ENCODE measurements around the gene PARVB. TPM values are rescaled to one million over a fixed set of nuclear protein-coding genes. Genes with fewer than 3 reads are reported as not detected.

Gene PARVB
- total RNA-seq, 1 experiment from 2014 or later = 85.3 TPM

DNA sequence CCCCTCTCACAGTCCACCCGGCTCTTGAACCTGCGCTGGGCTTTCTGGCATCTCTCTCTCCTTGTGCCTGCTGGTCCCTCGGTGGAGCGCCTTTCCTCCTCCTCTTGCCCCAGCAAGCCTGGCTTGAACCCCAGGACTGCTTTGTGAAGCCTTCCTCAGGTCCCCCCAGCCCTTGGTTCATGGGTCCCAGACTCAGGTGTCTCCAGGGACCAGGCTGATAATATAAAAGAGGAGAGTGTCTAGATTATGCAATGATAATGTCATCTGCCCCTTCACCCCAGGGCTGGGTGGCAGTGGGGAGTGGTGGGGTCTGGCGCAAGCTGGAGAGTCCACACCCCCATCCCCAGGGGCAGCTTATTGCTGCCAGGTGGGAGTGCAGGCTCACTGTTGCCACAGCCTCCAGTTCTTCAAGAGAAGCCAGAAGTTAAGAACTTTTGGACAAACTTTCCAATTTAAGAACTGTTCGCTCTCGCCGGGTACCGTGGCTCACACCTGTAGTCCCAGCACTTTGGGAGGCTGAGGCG lies 120.0 kb downstream of the PARVB start:
- no TSS peak for BruUV-seq (replicated peaks)
- Histone ChIP-seq H3K27ac (ENCODE audit: low read length) (no peak overlapping the region), H3K4me2 (ENCODE audit: low read length) (no peak overlapping the region), H3K9me3 (ENCODE audit: low read length) (no peaks in the 10 kb centered on the region), H3F3A (ENCODE audit: low read length, unreplicated experiment) (no peaks in the 10 kb centered on the region), H3K9ac (ENCODE audit: low read length) (no peak overlapping the region), H3K9me2 (replicated peaks; ENCODE audit: low read length) (no peaks in the 10 kb centered on the region), H3K79me2 (ENCODE audit: low read length) (no peaks in the 10 kb centered on the region), H3K4me1 (ENCODE audit: insufficient read depth, low read length) (no peaks in the 10 kb centered on the region), H3K27me3 (ENCODE audit: low read length) (no peaks in the 10 kb centered on the region), H2AFZ (ENCODE audit: low read length) (no peak overlapping the region), H4K20me1 (ENCODE audit: low read length) (no peaks in the 10 kb centered on the region), H3K4me3 (ENCODE audit: low read length) (no peak overlapping the region), H3K36me3 (ENCODE audit: low read depth, low read length) (no peaks in the 10 kb centered on the region)
- POLR2A ChIA-PET (ENCODE audit: unreplicated experiment) = no interaction called here
- TF ChIP-seq EZH2phosphoT487 (IDR thresholded peaks at IDR 0.05; ENCODE audit: borderline replicate concordance, low read length) = no peak
- no peak for TF ChIP-seq EZH2 (IDR thresholded peaks at IDR 0.05; ENCODE audit: low read length, unreplicated experiment)
- TF ChIP-seq, protein P1, sequence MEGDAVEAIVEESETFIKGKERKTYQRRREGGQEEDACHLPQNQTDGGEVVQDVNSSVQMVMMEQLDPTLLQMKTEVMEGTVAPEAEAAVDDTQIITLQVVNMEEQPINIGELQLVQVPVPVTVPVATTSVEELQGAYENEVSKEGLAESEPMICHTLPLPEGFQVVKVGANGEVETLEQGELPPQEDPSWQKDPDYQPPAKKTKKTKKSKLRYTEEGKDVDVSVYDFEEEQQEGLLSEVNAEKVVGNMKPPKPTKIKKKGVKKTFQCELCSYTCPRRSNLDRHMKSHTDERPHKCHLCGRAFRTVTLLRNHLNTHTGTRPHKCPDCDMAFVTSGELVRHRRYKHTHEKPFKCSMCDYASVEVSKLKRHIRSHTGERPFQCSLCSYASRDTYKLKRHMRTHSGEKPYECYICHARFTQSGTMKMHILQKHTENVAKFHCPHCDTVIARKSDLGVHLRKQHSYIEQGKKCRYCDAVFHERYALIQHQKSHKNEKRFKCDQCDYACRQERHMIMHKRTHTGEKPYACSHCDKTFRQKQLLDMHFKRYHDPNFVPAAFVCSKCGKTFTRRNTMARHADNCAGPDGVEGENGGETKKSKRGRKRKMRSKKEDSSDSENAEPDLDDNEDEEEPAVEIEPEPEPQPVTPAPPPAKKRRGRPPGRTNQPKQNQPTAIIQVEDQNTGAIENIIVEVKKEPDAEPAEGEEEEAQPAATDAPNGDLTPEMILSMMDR (conservative IDR thresholded peaks at IDR 0.05; ENCODE audit: low read depth, low read length) = no peak
- no peak for DNase-seq
- ATAC-seq = no peak
- intact Hi-C loops (cut with micrococcal nuclease) = no loop called here
- CTCF ChIA-PET = no interaction called here

DNA sequence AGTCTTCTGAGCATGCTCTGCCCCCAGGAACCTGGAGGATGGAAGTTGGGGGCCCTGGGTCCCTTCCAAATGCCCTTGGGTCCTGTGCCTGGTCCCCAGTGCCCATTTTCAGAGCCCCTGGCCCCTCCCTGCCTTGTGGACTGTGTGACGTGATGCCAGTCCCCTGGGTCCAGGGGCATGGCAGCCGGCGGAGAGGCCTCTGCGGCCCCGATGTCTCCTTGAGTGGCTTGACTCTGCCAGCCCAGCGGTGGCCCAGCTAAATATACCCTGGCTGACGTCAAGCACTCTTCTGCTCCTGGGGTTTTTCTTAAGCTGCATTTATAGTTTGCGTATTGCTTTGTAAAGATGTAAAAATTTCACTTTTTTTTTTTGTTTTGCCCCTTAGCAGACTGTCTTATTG lies 121.4 kb downstream of the PARVB start:
- Histone ChIP-seq H3K27me3 (ENCODE audit: low read length) (no peaks in the 10 kb centered on the region), H2AFZ (ENCODE audit: low read length) (no peak overlapping the region), H4K20me1 (ENCODE audit: low read length) (no peaks in the 10 kb centered on the region), H3K9me3 (ENCODE audit: low read length) (no peaks in the 10 kb centered on the region), H3F3A (ENCODE audit: low read length, unreplicated experiment) (no peaks in the 10 kb centered on the region), H3K9me2 (replicated peaks; ENCODE audit: low read length) (no peaks in the 10 kb centered on the region), H3K27ac (ENCODE audit: low read length) (no peak overlapping the region), H3K4me2 (ENCODE audit: low read length) (no peak overlapping the region), H3K4me3 (ENCODE audit: low read length) (no peak overlapping the region), H3K4me1 (ENCODE audit: insufficient read depth, low read length) (no peaks in the 10 kb centered on the region), H3K36me3 (ENCODE audit: low read depth, low read length) (no peaks in the 10 kb centered on the region), H3K9ac (ENCODE audit: low read length) (no peak overlapping the region), H3K79me2 (ENCODE audit: low read length) (no peaks in the 10 kb centered on the region)
- no peak for ATAC-seq
- BruUV-seq (replicated peaks) = no TSS peak
- CTCF ChIA-PET = no interaction called here
- POLR2A ChIA-PET (ENCODE audit: unreplicated experiment) = no interaction called here
- no peak for DNase-seq
- TF ChIP-seq EZH2 (IDR thresholded peaks at IDR 0.05; ENCODE audit: low read length, unreplicated experiment) = no peak
- no peak for TF ChIP-seq EZH2phosphoT487 (IDR thresholded peaks at IDR 0.05; ENCODE audit: borderline replicate concordance, low read length)
- TF ChIP-seq, protein P1 (conservative IDR thresholded peaks at IDR 0.05; ENCODE audit: low read depth, low read length) = no peak
- intact Hi-C loops (cut with micrococcal nuclease) = no loop called here

DNA sequence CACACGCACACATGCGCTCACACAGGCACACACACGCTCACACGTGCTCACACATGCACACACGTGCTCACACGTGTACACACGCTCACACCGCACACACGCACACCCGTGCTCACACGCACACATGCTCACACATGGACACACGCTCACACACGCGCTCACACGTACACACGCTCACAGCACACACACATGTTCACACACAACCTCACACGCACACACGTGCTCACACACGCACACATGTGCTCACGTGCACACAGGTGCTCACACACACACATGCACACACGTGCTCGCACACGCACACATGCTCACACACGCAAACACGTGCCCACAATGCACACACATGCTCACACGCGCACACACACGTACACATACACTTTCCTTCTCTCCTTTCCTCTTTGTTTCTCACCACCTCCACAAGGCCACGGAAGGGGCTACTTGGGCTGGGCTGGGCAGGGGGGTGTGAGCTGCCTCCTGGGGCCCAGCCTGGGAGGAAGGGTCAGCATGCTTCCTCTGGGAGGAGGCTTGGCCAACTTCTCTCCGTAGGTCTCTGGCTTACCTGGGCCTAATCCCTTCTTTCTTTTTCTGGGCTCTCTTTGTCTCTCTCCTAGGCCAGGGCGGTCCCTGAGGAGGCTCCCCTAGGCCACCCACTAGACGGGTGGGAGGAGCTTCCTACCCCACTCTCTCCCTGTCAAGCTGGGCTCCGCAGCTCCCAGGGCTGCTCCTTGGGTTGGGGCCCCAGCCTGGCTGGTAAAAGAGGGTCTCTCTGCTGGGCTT lies 122.2 kb downstream of the PARVB start:
- no TSS peak for BruUV-seq (replicated peaks)
- POLR2A ChIA-PET (ENCODE audit: unreplicated experiment) = no interaction called here

More for the DNA sequence above, 122.2 kb downstream of the PARVB start:
- no peaks in the 10 kb centered on the region for H3K9me3 ChIP-seq (ENCODE audit: low read length)
- TF ChIP-seq EZH2 (IDR thresholded peaks at IDR 0.05; ENCODE audit: low read length, unreplicated experiment) = no peak
- TF ChIP-seq, protein P1 (conservative IDR thresholded peaks at IDR 0.05; ENCODE audit: low read depth, low read length) = no peak
- no peak for TF ChIP-seq EZH2phosphoT487 (IDR thresholded peaks at IDR 0.05; ENCODE audit: borderline replicate concordance, low read length)
- CTCF ChIA-PET = no interaction called here
- H3F3A ChIP-seq (ENCODE audit: low read length, unreplicated experiment) = no peaks in the 10 kb centered on the region
- H3K79me2 ChIP-seq (ENCODE audit: low read length) = no peaks in the 10 kb centered on the region
- no peaks in the 10 kb centered on the region for H3K4me1 ChIP-seq (ENCODE audit: insufficient read depth, low read length)
- H3K9me2 ChIP-seq (replicated peaks; ENCODE audit: low read length) = no peaks in the 10 kb centered on the region
- no peak for ATAC-seq
- no peaks in the 10 kb centered on the region for H3K36me3 ChIP-seq (ENCODE audit: low read depth, low read length)
- H3K27me3 ChIP-seq (ENCODE audit: low read length) = no peaks in the 10 kb centered on the region
- H3K27ac ChIP-seq (ENCODE audit: low read length) = no peak overlapping the region
- DNase-seq = no peak
- no peaks in the 10 kb centered on the region for H4K20me1 ChIP-seq (ENCODE audit: low read length)
- no peak overlapping the region for H3K4me3 ChIP-seq (ENCODE audit: low read length)
- no peak overlapping the region for H3K4me2 ChIP-seq (ENCODE audit: low read length)
- no peak overlapping the region for H3K9ac ChIP-seq (ENCODE audit: low read length)
- no peak overlapping the region for H2AFZ ChIP-seq (ENCODE audit: low read length)
- intact Hi-C loops (cut with micrococcal nuclease) = no loop called here

All from PC-3 (cell line).